H9 (cell line): ENCODE measurements around the gene KIF27. TPM values are rescaled to one million over a fixed set of nuclear protein-coding genes. Genes with fewer than 3 reads are reported as not detected.
"Not testable (repeated sequence)": the region's sequence is repeated elsewhere in the genome, so short reads cannot be mapped to it uniquely, and the experiment has no call there.

ENCODE experiments used
- DNase-seq: peaks from one replicate; pipeline ENCODE4 v3.0.0-alpha.2; 2017
- H2AFZ ChIP-seq: one replicate; pipeline ENCODE4 v1.6.1; 2013; ENCODE audit warnings: mild to moderate bottlenecking, low read length, control low read depth, moderate library complexity
- H2AK5ac ChIP-seq: 2 replicates; pipeline ENCODE4 v1.6.1; 2013; ENCODE audit warnings: low read length, control low read depth, mixed read lengths; ENCODE audit not compliant: insufficient read length
- H2BK120ac ChIP-seq: one replicate; pipeline ENCODE4 v1.6.1; 2013; ENCODE audit warnings: low read depth, mild to moderate bottlenecking, low read length, control low read depth, inconsistent platforms; ENCODE audit not compliant: poor library complexity, severe bottlenecking
- H2BK12ac ChIP-seq: 2 replicates; pipeline ENCODE4 v1.6.1; 2013; ENCODE audit warnings: low read length, control low read depth, mixed read lengths, low read depth; ENCODE audit not compliant: insufficient read length
- H2BK15ac ChIP-seq: 2 replicates; pipeline ENCODE4 v1.6.1; 2013; ENCODE audit warnings: low read depth, low read length, control low read depth
- H2BK20ac ChIP-seq: one replicate; pipeline ENCODE4 v1.6.1; 2013; ENCODE audit warnings: low read depth, mild to moderate bottlenecking, low read length, control low read depth, inconsistent platforms; ENCODE audit not compliant: poor library complexity, severe bottlenecking
- H2BK5ac ChIP-seq: 2 replicates; pipeline ENCODE4 v1.6.1; 2013; ENCODE audit warnings: low read length, control low read depth, mixed read lengths; ENCODE audit not compliant: insufficient read length
- H3K14ac ChIP-seq: 2 replicates; pipeline ENCODE4 v1.6.1; 2013; ENCODE audit warnings: low read length, control low read depth; ENCODE audit not compliant: insufficient read depth
- H3K18ac ChIP-seq: 2 replicates; pipeline ENCODE4 v1.6.1; 2013; ENCODE audit warnings: low read depth, mild to moderate bottlenecking, mixed read lengths, low read length, control low read depth; ENCODE audit not compliant: insufficient read length
- H3K23ac ChIP-seq: 2 replicates; pipeline ENCODE4 v1.6.1; 2013; ENCODE audit warnings: low read length, control low read depth, mixed read lengths, low read depth; ENCODE audit not compliant: insufficient read length
- H3K23me2 ChIP-seq: 2 replicates; pipeline ENCODE4 v1.6.1; 2013; ENCODE audit warnings: low read depth, mild to moderate bottlenecking, mixed read lengths, low read length, control low read depth; ENCODE audit not compliant: insufficient read length, poor library complexity, severe bottlenecking
- H3K27ac ChIP-seq: 2 replicates; pipeline ENCODE4 v1.5.1; 2013; ENCODE audit warnings: low read length, control low read depth, mixed read lengths, low read depth; ENCODE audit not compliant: insufficient read length
- H3K27me3 ChIP-seq: 2 replicates; pipeline ENCODE4 v1.6.1; 2013; ENCODE audit warnings: low read length, control low read depth, inconsistent platforms; ENCODE audit not compliant: insufficient read depth
- H3K4ac ChIP-seq: 2 replicates; pipeline ENCODE4 v1.6.1; 2013; ENCODE audit warnings: low read depth, mild to moderate bottlenecking, control low read depth, inconsistent platforms, low read length, moderate library complexity
- H3K4me1 ChIP-seq: 2 replicates; pipeline ENCODE4 v1.6.1; 2013; ENCODE audit warnings: low read length, control low read depth, inconsistent platforms; ENCODE audit not compliant: insufficient read depth
- H3K4me2 ChIP-seq: 2 replicates; pipeline ENCODE4 v1.6.1; 2013; ENCODE audit warnings: low read length, control low read depth, mixed read lengths; ENCODE audit not compliant: insufficient read length, insufficient read depth
- H3K56ac ChIP-seq: 2 replicates; pipeline ENCODE4 v1.6.1; 2013; ENCODE audit warnings: low read depth, mild to moderate bottlenecking, mixed read lengths, low read length, control low read depth; ENCODE audit not compliant: insufficient read length
- H3K79me1 ChIP-seq: 2 replicates; pipeline ENCODE4 v1.6.1; 2013; ENCODE audit warnings: low read depth, mild to moderate bottlenecking, moderate library complexity, low read length, control low read depth, inconsistent platforms; ENCODE audit not compliant: insufficient read depth, poor library complexity, severe bottlenecking
- H3K79me2 ChIP-seq: 2 replicates; pipeline ENCODE4 v1.6.1; 2013; ENCODE audit warnings: low read length, control low read depth, inconsistent platforms; ENCODE audit not compliant: insufficient read depth
- H3K9ac ChIP-seq: 2 replicates; pipeline ENCODE4 v1.6.1; 2013; ENCODE audit warnings: low read length, control low read depth, mixed read lengths; ENCODE audit not compliant: insufficient read length; ENCODE audit errors: extremely low read depth
- H3K9me3 ChIP-seq: one replicate; pipeline ENCODE4 v1.6.1; 2013; ENCODE audit warnings: low read depth, low read length, inconsistent platforms; ENCODE audit not compliant: control insufficient read depth
- H3T11ph ChIP-seq: one replicate; pipeline ENCODE4 v1.6.1; 2013; ENCODE audit warnings: mild to moderate bottlenecking, low read length, control low read depth, inconsistent platforms
- H4K20me1 ChIP-seq: one replicate; pipeline ENCODE4 v1.6.1; 2013; ENCODE audit not compliant: control insufficient read depth, insufficient read length, insufficient read depth
- H4K5ac ChIP-seq: 2 replicates; pipeline ENCODE4 v1.6.1; 2013; ENCODE audit warnings: low read depth, mild to moderate bottlenecking, mixed read lengths, low read length, control low read depth; ENCODE audit not compliant: insufficient read length
- H4K8ac ChIP-seq: replicated peaks from 2 replicates; pipeline ENCODE4 v1.6.1; 2013; ENCODE audit warnings: low read length, control low read depth, mixed read lengths, low read depth; ENCODE audit not compliant: insufficient read length
- H4K91ac ChIP-seq: 2 replicates; pipeline ENCODE4 v1.6.1; 2013; ENCODE audit warnings: low read depth, mild to moderate bottlenecking, moderate library complexity, mixed read lengths, low read length, control low read depth; ENCODE audit not compliant: insufficient read length
- H3K27ac Mint-ChIP-seq, 3 experiments: 2 replicates in 2 of 3; 3 replicates in 1 of 3; pipeline ENCODE4 v1.8.0; 2020 to 2021; ENCODE audit warnings: mixed read lengths in 3 of 3, mild to moderate bottlenecking in 1 of 3, moderate library complexity in 1 of 3
- H3K27me3 Mint-ChIP-seq: 2 replicates; pipeline ENCODE4 v1.8.0; 2021; ENCODE audit warnings: low read depth, mild to moderate bottlenecking, moderate library complexity, mixed read lengths
- H3K36me3 Mint-ChIP-seq, 3 experiments: 2 replicates in 2 of 3; 3 replicates in 1 of 3; pipeline ENCODE4 v1.8.0; 2020 to 2021; ENCODE audit warnings: low read depth in 3 of 3, mixed read lengths in 3 of 3; ENCODE audit not compliant: insufficient read depth in 1 of 3
- H3K4me1 Mint-ChIP-seq, 2 experiments: 2 replicates each; pipeline ENCODE4 v1.8.0; 2020; ENCODE audit warnings: mixed read lengths in 2 of 2
- H3K4me3 Mint-ChIP-seq, 2 experiments: 2 replicates in 1 of 2; 3 replicates in 1 of 2; pipeline ENCODE4 v1.8.0; 2020 to 2021; ENCODE audit warnings: mild to moderate bottlenecking in 2 of 2, mixed read lengths in 2 of 2, moderate library complexity in 1 of 2
- H3K9me3 Mint-ChIP-seq, 2 experiments: 2 replicates in 1 of 2; 3 replicates in 1 of 2; pipeline ENCODE4 v1.8.0; 2020; ENCODE audit warnings: mild to moderate bottlenecking in 2 of 2, mixed read lengths in 2 of 2, moderate library complexity in 1 of 2
- WGBS: extraction: QIAGEN DNeasy Blood & Tissue Kit; methylation state at CpG from one replicate; pipeline ENCODE4 v1.1.7; 2013; ENCODE audit warnings: missing lambda C conversion rate, low lambda C conversion rate, mixed read lengths; ENCODE audit not compliant: insufficient read length; ENCODE audit errors: extremely low coverage; 5-methylcytosine and 5-hydroxymethylcytosine counted together
- total RNA-seq: library from RNA; stranded (reverse); gene quantifications from 2 replicates; pipeline ENCODE4 v1.2.1, GENCODE V29; 2021

Gene KIF27
- total RNA-seq, 1 experiment from 2014 or later: 2.9 TPM

GRCh38 chr9:83875559-83875958, 45.7 kb downstream of the KIF27 start:
- not testable (repeated sequence) for H3K9me3 Mint-ChIP-seq, H3K4me3 Mint-ChIP-seq, H3K56ac ChIP-seq, H3K27me3 ChIP-seq, H3K18ac ChIP-seq, H3K4me1 ChIP-seq, H3K27ac Mint-ChIP-seq, H3K14ac ChIP-seq, H4K20me1 ChIP-seq, H2BK20ac ChIP-seq, H3K23ac ChIP-seq, H3K4ac ChIP-seq, H3K4me2 ChIP-seq, H3K36me3 Mint-ChIP-seq, H3K79me1 ChIP-seq, H3K79me2 ChIP-seq, H4K8ac ChIP-seq, H3K27ac ChIP-seq, H3K23me2 ChIP-seq, H3K9me3 ChIP-seq, DNase-seq, H4K5ac ChIP-seq, H2AFZ ChIP-seq, H4K91ac ChIP-seq, H3T11ph ChIP-seq, H3K4me1 Mint-ChIP-seq, H3K9ac ChIP-seq, H2BK15ac ChIP-seq, H2AK5ac ChIP-seq, H3K27me3 Mint-ChIP-seq, H2BK12ac ChIP-seq, H2BK5ac ChIP-seq, H2BK120ac ChIP-seq
- WGBS: no CpG with 5 or more reads among the region's 3 CpGs

DNA sequence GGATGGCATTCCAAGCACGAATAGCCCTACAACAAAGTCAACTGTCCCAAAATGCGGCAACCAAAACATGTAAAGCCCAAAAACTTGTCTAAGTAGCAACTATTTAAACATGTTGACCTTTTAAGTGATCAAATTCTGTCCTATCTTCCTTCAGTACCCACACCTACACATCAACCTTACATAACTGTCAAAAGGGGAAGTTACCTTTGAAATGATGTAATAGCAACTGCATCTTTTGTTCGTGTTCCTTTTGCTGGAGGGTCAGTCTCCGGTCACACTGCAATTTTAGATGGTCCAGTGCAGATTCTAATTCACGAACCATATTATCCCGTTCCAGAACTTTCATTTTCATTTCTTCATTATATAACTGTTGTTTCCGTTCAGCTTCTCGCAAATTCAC, 71.3 kb downstream of the KIF27 start:
- H2BK12ac ChIP-seq, H3K27ac ChIP-seq, H4K91ac ChIP-seq, H3K9ac ChIP-seq, DNase-seq, H3K56ac ChIP-seq, H3K27me3 ChIP-seq, H3K9me3 ChIP-seq, H3K27me3 Mint-ChIP-seq, H4K8ac ChIP-seq, H3K4me2 ChIP-seq, H3K79me2 ChIP-seq, H2BK120ac ChIP-seq, H3K79me1 ChIP-seq, H3K9me3 Mint-ChIP-seq, H3K4me1 Mint-ChIP-seq, H2BK15ac ChIP-seq, H3K4me3 Mint-ChIP-seq, H3K4me1 ChIP-seq, H2BK20ac ChIP-seq, H2AK5ac ChIP-seq, H3K23ac ChIP-seq, H3K27ac Mint-ChIP-seq, H3K18ac ChIP-seq, H3K36me3 Mint-ChIP-seq, H3T11ph ChIP-seq, H2BK5ac ChIP-seq, H3K23me2 ChIP-seq, H3K4ac ChIP-seq, H2AFZ ChIP-seq, H4K20me1 ChIP-seq, H4K5ac ChIP-seq, H3K14ac ChIP-seq: not testable (repeated sequence)
- WGBS: no CpG with 5 or more reads among the region's 8 CpGs
